Endometrial microvascular endothelial cells (primary cell): Measurements from ENCODE around the gene TNFSF15. TPM values are rescaled to one million over a fixed set of nuclear protein-coding genes. Genes with fewer than 3 reads are reported as not detected.

Experiments used
- in situ Hi-C: cut with HindIII; loops from 2 replicates; pipeline ENCODE4 v1.10.0; 2017; ENCODE audit warnings: low sequenced_read_pairs, low pct_unique_long_range_greater_than_20kb; ENCODE audit errors: inconsistent ontology term
- total RNA-seq: library from RNA; depleted of rRNA; stranded (reverse); fragments of >200 nt; gene quantifications from one replicate; pipeline ENCODE4 v1.2.3, GENCODE V29; 2015; ENCODE audit errors: inconsistent ontology term

Gene TNFSF15
- total RNA-seq, 1 donor from 2014 or later = 2.7 TPM

DNA sequence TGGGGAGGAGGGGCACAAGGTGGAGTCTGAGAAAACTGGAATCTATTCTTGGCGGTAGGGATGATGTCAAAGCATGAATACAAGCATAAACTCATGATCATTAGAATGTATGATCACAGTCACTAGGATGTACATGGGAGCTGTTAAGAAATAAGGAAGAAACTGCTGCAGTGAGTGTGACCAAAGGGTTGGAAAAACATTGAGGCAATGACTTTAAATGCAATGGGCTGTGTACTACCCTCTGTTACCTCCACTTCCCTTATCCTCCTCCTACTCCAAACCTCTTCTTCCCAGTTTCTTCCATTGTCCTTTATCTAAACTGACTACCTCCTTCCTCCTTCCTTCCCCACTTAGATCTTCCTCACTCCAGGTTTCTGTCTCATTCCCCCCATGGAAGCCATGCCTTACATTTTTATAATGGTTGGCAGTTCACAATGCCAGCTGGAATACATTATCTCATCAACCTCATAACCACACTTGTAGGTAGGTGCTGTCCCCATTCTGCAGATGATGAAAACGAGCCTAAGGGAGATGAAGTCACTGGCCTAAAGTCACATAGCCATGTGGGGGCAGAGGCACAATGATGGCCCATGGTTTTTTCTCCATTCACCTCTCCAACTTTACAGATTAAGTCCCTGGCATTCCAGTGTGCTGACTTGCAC, 21.9 kb upstream of the TNFSF15 start:
- in situ Hi-C loops = no loop called here

GRCh38 chr9:114826431-114826830, 20.6 kb upstream of the TNFSF15 start:
- in situ Hi-C loops = no loop called here

DNA sequence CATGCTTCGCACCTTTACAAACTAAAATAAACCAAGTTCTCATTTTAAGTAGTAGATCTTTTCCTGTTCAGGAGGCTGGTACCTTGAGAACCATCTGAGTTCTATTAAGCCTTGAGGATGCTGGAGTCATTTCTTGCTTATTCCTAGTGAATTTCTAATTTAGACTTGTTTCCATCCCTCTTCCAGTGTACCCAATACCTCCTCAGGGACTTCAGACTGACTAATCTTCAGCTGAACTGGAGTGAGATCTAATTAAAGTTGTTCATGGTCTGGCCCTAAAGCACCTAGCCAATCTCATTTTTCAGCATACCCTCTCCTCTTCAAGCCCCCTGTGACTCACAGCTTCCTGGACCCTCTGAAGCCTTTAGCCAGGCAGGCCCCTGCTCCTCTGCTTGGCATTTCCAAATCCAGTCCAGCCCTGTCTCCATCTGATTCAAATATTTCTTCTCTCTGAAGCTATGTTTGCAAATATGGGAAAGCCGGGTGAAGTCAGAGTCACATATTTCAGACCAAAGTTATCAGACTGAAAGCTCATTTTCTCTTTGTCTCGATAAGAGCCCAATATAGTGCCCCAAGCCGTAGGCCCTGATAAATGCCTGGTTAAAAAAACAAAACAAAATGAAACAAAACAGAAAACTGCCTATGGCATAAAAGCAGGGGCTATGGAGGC, 19.4 kb upstream of the TNFSF15 start:
- in situ Hi-C loops = no loop called here

DNA sequence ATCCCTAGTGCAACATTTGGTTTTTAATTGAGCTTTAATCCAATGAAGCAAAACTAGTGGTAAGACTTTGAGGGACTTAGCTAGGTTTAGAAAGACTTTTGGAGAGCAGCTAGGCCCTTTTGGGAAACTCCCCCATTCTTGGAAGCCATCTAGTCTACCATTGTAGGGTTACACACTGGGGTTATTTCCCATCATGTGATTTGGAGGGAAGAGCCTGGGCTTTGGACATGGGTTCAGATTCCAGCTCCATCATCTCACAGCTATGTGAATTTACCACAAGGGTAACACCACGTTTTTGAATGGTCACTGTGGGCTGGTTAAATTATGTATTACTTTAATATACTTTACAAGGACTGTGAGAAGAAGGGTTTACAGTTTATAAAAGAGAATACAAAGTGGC, 18.3 kb upstream of the TNFSF15 start:
- in situ Hi-C loops = no loop called here

DNA sequence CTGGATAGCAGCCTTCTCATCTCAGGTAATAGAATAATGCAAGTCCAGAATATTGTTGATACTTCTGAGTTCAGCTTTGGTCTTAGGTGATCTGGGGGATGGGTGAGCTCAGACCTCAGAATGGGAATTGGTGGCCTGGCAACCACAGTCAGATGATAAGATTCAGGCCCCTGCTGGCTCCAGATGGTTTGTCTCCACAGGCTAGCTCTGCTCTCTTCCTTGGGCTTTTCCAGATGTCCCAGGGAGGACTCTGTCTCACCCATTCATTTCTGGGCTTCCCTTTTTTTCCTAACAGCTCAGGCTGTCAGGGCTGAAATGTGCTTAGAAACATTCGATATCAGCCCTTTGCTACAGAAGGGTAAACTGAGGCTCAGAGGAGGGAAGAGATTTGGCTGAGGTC, 17.6 kb upstream of the TNFSF15 start:
- in situ Hi-C loops = no loop called here

DNA sequence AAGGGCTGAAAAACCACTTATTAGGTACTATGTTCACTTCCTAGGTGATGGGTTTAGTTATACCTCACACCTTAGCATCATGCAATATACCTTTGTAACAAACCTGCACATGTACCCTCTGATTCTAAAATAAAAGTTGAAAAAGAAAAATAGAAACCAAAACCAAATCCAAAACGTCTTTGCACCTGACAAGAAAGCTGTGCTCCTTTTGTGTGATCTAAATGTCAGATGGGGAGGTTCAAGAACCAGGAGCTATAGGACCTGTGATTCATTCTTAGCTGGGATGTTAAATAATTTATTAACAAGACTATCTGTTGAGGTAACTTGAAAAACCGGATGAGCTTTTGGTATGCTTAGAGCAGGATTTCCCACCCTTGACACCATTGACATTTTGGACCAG, 16.9 kb upstream of the TNFSF15 start:
- in situ Hi-C loops = no loop called here

GRCh38 chr9:114820776-114821501, 15.1 kb upstream of the TNFSF15 start:
- in situ Hi-C loops = no loop called here

- in situ Hi-C loops = no loop called here
These were observed 12.3 kb upstream of the TNFSF15 start for GRCh38 chr9:114818178-114818577.

GRCh38 chr9:114813717-114814418, 8.0 kb upstream of the TNFSF15 start:
- in situ Hi-C loops = no loop called here

DNA sequence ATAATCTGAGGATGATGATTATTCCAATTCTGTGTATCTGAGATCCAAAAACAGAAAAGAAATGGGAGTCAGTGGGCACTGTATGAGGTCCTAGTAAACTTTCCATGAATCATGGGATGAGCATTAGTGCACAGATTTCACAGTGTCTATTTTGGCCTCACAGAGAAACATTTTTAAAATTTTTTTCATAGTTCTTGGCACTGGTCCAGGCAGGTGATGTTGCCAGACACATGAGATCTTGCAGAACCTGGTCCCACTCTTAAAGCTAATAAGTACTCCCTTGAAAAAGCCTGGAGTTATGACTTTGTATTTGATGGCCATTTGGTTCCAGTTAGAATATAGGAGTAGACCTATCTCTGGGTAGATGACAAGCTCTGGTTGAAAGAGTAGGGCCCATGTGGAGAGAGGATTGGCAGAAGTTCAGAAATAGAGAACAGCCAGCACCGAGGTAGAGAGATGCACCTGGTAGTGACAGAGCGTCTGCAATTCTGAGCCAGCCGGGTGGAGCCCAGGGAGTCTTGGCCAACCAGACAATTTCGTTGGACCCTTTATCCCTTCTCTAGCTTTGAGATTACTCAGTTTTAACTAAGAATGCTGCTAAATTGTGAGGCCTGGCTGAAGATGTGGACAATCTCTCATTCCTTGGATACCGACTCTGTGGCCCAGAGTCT, 6.3 kb upstream of the TNFSF15 start:
- in situ Hi-C loops = no loop called here

DNA sequence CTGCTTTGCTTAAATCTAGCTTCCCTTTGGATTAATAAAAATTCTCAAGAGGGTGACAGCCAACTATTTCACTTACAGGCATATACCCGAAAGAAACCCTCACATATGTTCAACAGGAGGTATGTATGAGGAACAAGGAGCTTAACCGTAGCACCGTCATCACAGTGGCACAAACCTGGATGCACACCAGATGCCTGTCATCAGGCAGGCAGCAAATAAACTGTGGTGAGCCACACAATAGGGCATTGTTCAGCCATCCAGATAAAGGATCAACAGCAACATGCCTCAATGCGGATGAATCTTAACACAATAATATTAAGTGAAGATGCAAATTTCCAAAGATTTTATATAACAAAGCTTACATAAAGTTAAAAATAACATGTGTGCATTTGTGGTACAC, 5.5 kb upstream of the TNFSF15 start:
- in situ Hi-C loops = no loop called here

DNA sequence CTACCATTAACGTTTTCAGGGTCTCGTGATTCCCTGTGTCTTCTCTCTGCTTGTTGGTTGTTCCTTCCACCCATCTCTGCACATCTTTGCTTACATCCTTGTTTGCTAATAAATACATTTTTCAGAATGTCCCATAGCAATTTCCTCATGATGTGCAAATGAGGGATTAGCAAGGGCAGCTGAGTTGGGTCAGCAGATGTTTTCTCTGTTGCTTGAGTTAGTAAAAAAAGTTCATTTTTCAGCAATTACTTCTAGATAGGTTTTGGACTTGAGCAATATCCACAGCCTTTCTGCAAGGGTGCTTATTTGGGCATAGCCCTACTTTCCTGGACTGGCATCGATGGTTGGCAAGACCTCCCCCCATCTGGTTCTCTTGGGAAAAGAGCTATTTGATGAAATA, 4.8 kb upstream of the TNFSF15 start:
- in situ Hi-C loops = no loop called here

DNA sequence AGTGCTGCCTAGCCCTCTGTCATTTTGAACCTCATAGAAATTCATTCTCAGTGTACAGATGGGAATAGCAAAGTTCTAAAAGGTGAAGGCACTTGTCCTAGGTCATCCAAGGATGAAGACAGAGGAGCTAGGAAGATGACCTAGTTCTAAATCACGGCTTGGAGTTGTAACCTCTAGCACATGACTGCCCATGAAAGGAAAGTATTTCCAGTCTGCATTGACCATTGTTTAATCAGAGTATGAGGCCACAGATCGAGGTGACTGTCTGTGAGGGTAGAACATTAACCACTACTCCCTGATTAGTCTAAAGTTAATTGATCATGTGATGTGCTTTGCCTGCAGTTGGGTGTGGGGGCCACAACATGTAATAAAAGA, 674 bp upstream of the TNFSF15 start:
- in situ Hi-C loops = no loop called here

DNA sequence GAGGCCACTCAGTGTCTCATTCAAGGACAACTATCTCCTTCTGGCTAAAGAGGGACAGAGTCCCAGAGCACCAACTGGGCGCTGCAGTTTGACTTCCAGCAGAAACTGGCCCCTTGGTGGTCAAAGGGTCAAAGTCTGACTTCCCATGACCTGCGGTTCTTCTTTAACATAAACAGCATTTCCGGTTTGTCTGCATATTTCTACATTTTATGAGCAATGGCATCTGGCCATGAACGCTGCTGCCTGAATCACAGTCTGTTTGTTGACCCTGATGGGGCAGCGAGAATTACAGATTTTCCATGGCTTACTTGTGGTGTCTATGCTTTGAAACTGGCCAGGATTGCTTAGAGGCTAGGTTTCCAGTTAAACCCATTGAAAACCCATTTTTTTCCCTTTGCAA, 1.3 kb downstream of the TNFSF15 start:
- in situ Hi-C loops = no loop called here

DNA sequence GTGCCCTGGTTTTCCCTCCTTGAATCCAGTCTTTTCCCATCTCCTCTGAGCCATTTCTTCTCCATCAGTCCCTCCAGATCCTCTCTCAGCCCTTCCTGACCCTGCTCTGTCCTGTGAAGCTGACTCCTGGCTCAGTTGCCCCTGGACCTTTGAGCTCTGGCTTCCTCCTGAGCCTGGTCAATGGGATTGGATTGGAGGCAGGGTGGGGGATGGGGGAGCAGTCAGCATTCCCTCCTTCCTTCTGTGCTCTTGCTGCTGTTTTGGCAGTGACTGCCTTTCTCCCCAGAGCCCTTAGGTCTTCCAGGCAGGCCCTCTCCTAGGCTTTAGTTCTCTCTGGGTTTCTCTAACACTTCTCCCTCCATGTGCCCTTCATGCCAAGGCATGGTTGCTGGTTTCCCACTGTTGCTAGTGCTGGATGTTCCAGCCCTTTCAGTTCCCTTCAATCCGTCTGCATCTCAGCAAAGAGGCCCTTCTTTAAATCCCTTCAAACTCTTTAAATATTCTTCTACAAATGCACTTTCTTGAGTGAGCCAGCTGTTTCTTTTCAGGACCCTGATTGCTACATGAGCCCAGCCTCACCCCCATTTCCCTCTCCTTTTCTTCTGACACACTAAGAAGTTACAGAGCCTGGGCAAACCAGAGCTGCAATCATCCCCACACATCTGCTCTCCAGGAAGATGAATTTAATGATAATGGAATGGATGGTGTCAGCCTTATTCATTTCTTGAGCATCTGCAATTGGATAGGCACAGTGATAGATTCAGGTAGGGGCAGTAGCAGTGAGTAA, 2.2 kb downstream of the TNFSF15 start:
- in situ Hi-C loops = no loop called here

- in situ Hi-C loops = no loop called here
These were observed 5.9 kb downstream of the TNFSF15 start for GRCh38 chr9:114799925-114800324.

DNA sequence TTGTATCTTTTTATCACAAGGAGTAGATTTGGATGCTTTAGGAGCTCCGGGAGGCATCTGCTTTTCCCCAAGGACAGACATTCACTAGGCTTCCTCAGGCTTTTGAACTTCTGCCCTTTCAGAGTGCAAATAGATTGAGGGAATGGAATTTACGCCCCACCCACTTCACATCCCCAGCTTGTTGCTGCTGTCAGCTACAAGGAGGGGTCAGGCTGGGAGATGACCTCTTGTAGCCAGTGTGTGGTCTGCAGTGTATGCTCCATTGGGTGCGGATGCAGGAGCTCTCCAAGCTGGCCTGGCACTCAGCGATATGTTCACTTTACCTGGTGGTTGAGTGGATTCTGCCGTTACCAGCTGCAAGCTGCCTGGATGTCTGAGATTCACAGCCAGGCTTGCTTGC, 6.4 kb downstream of the TNFSF15 start:
- in situ Hi-C loops = no loop called here

DNA sequence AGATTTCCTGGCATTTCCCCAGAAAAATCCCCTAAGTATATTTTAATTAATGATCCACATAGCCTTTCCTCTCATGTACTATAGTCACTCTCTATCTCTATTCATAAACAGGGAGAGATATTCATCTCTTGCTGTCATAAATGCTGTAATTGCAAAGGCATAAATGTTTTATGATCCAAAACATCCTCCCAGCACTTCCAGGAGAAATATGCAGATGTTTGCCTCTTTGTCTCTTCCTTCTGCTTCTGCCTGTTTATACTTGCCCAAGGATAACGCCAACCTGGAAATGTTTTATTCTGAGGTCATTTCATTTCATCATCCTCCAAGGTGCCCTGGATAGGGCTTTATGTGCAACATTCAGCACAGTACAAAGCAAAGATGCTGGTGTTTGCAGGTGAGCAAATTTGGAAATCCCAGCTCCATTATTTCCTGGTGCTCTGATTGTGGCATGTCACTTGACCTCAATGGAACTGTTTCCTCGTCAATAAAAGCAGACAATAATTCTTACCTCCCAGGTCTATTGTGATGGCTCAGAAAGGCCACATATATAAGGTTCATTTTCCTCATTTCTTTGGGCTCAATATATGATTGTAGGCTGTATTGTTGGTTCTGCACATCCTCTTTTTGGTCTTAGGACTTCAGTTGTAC, 6.9 kb downstream of the TNFSF15 start:
- in situ Hi-C loops = no loop called here
